Bronchial epithelial cell (primary cell): ENCODE data around the gene SULT6B1. TPM values are rescaled to one million over a fixed set of nuclear protein-coding genes. Genes with fewer than 3 reads are reported as not detected.

ENCODE experiments used
- DNase-seq: peaks from one replicate; pipeline ENCODE4 v3.0.0-alpha.2; 2010; ENCODE audit warnings: low read depth
- FAIRE-seq: peaks from 2 replicates; lab custom pipeline; 2011; peaks lifted over from hg19 to GRCh38; lab: Jason Lieb, UNC
- H3K27me3 ChIP-seq: 2 replicates; pipeline ENCODE4 v1.5.1; 2011; ENCODE audit warnings: low read length; ENCODE audit not compliant: control insufficient read depth, insufficient read depth
- H3K36me3 ChIP-seq: 2 replicates; pipeline ENCODE4 v1.5.1; 2011; ENCODE audit warnings: low read length; ENCODE audit not compliant: control insufficient read depth, insufficient read depth
- H3K4me3 ChIP-seq: 2 replicates; pipeline ENCODE4 v1.5.1; 2011; ENCODE audit warnings: mild to moderate bottlenecking, low read depth, low read length, control low read depth
- total RNA-seq: library from RNA; depleted of rRNA; stranded (reverse); fragments of >200 nt; gene quantifications from 2 replicates; pipeline ENCODE4 v1.2.1, GENCODE V29; 2014
- TF ChIP-seq, protein P1 (sequence below): IDR thresholded peaks from 2 replicates; pipeline ENCODE4 v1.5.1; 2011; ENCODE audit warnings: mild to moderate bottlenecking, moderate library complexity, low read length, control low read depth, inconsistent platforms; ENCODE audit not compliant: insufficient read depth, severe bottlenecking

SULT6B1 gene
- total RNA-seq, 1 donor from 2014 or later = not detected

DNA sequence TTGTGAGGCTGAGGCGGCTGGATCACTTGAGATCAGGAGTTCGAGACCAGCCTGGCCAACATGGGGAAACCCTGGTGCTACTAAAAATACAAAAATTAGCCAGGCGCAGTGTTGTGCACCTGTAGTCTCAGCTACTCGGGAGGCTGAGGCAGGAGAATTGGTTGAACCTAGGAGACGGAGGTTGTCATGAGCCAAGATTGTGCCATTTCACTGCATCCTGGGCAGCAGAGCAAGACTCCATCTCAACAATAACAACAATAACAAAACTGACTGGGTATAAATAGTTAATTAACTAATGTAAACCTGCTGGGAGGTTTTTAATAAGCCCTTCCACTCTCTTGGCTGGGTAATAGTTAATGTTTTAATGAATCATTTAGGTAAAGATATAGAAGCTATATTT is 7.8 kb downstream of the SULT6B1 start:
- no peaks in the 10 kb centered on the region for H3K27me3 ChIP-seq
- DNase-seq (no peak), FAIRE-seq (no peak)
- no peak overlapping the region for H3K4me3 ChIP-seq
- TF ChIP-seq, protein P1, sequence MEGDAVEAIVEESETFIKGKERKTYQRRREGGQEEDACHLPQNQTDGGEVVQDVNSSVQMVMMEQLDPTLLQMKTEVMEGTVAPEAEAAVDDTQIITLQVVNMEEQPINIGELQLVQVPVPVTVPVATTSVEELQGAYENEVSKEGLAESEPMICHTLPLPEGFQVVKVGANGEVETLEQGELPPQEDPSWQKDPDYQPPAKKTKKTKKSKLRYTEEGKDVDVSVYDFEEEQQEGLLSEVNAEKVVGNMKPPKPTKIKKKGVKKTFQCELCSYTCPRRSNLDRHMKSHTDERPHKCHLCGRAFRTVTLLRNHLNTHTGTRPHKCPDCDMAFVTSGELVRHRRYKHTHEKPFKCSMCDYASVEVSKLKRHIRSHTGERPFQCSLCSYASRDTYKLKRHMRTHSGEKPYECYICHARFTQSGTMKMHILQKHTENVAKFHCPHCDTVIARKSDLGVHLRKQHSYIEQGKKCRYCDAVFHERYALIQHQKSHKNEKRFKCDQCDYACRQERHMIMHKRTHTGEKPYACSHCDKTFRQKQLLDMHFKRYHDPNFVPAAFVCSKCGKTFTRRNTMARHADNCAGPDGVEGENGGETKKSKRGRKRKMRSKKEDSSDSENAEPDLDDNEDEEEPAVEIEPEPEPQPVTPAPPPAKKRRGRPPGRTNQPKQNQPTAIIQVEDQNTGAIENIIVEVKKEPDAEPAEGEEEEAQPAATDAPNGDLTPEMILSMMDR = no peak
- no peaks in the 10 kb centered on the region for H3K36me3 ChIP-seq

DNA sequence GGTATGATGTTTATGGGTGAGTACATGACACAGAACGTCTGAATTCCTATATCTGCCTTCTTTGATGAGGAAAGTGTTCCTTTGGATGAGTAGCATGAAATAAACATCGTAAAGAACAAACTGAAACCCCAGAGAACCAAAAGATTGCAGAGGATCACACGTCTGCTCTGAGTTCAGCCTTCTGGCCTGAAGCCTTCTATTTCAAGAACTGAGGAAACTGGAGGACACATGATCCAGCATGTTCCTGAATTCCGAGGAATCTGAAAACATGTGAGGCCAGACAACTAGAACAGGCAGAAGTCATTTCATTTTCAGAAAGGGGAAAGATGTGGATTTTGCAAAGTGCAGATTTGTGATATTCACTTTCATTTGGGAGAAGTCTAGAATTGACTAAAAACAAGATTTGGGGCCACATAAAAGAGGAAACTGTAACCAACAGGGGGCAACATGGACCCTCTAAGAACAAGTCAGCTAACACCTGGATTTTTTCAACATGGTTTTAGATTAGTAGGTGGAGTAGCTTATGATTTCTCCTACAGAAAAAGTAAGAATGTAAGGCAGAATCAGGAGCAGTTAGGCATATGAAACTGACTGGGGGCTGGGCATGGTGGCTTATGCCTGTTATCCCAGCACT is 8.3 kb downstream of the SULT6B1 start:
- FAIRE-seq (peak; percentile 58), DNase-seq (peak; percentile 39)
- no peaks in the 10 kb centered on the region for H3K27me3 ChIP-seq
- TF ChIP-seq, protein P1 = no peak
- H3K4me3 ChIP-seq = no peak overlapping the region
- H3K36me3 ChIP-seq = no peaks in the 10 kb centered on the region

DNA sequence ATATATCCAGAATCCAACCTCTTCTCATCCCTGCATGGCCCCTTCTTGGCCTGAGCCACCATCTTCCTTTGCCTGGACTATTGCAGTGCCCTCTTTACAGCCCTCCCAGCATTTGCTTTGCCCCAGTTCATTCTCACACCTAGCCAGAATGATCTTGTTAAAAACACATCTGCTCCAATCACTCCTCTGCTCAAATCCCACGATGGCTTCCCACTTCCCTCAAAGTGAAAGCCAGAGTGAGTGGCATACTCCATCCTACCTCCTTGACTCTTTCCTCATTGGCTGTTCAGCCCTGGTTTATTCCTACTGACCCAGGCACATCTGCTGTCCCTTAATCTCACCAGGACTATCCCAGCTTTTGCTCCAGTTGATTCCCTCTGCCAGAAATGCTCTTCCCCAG is 14.7 kb downstream of the SULT6B1 start:
- H3K4me3 ChIP-seq = no peak overlapping the region
- TF ChIP-seq, protein P1 = no peak
- no peaks in the 10 kb centered on the region for H3K27me3 ChIP-seq
- FAIRE-seq (peak; percentile 81), DNase-seq (no peak)
- H3K36me3 ChIP-seq = no peaks in the 10 kb centered on the region

DNA sequence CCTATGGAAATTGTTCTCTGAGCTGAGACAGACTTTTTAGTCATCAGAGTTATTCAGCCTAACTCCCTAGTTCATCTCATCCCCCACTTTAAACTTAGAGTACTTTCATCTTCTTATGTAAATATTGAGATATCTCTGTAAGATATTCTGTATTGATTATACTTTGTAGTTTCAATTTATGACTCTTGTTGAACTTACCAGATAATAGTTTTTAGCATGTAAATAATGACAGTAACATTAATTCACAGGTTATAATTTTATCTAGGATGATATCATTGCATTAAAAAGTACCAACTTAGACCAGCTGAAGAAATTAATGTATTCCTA is 16.9 kb downstream of the SULT6B1 start:
- FAIRE-seq = no peak

DNA sequence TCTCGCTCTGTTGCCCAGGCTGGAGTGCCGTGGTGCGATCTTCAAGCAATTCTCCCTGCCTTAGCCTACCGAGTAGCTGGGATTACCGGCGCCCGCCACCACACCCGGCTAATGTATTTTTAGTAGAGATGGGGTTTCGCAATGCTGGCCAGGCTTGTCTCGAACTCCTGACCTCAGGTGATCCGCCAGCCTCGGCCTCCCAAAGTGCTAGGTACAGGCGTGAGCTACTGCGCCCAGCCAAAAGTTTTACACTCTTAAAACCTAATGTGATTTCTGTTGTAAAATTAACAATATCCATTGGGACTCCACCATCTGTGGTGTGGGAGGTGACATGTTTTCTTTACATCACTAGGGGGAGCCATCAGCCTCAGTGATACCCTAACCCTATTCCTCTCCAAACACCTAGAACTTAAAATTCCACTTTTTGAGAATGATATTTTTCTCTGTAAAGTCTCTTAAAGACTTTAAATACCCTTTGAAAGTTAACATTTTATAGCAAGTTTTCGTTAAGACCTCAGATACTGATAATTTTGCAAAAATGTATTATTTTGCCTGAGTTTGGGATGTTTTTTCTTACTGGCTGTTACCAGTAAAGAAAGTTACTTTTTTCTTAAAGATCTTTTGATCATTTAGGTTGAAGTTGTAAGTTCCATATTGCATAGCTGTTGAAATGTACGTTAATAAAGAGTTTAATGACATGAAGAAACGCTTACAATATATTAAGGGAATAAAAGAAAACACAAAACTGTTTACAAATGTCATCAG is 20.1 kb downstream of the SULT6B1 start:
- Histone ChIP-seq H3K4me3 (no peak overlapping the region), H3K36me3 (no peaks in the 10 kb centered on the region), H3K27me3 (no peaks in the 10 kb centered on the region)
- FAIRE-seq (no peak), DNase-seq (peak; percentile 48)
- TF ChIP-seq, protein P1 = peak; percentile 56

More for the DNA sequence above, 16.9 kb downstream of the SULT6B1 start:
- H3K36me3 ChIP-seq = no peaks in the 10 kb centered on the region
- no peak overlapping the region for H3K4me3 ChIP-seq
- TF ChIP-seq, protein P1 = no peak
- no peak for DNase-seq
- no peaks in the 10 kb centered on the region for H3K27me3 ChIP-seq
